Right lobe of liver (tissue), 4 donors: ENCODE measurements around the gene SPPL3.

Experiments used
- POLR2A ChIP-seq: fragments of 450-650 bp; IDR thresholded peaks from one replicate; pipeline ENCODE4 v1.6.1; 2017; ENCODE audit warnings: antibody characterized with exemption, mild to moderate bottlenecking
- TF ChIP-seq, protein P1 (sequence below), 4 donors: fragments of 200-600 bp in 3 of 4; fragments of 450-650 bp in 1 of 4; IDR thresholded peaks; one replicate each; pipeline versions ENCODE4 v1.5.1 to v1.8.0; 2016 to 2022; ENCODE audit warnings: antibody characterized with exemption in 4 of 4, mild to moderate bottlenecking in 2 of 4
- donor health status: DM: no; HTN: no; CAD: no.
- donor health status: DM: no; HTN: no; CAD: no.
- donor health status: DM: no; HTN: yes; CAD: no.

DNA sequence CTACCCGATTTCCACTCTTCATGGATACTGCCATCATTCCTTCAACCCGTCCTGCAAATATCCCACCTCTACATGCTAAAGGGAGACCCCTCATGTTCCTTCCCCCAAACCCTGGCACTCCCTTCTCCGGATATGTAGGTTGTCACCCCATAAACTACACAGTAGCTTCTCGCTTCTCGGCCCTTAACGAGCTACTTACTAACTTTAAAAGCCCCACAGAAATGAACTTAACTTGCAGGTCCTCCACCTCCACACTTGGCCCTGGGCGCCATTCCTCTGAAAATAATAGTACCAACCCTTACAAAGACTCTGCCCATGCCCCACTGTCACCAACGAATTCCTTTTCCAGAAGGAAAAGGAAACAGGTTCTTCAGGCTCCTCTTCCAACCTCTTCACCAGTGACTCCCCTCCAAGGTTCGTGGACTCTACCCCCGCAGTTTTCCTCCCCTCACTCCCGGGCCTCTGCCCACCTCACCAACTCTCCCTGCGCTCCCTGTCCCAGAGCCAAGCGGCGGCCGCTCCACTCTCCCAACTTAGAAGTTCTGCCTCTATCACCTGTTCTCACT, 1.2 kb downstream of the SPPL3 start:
- TF ChIP-seq, protein P1, sequence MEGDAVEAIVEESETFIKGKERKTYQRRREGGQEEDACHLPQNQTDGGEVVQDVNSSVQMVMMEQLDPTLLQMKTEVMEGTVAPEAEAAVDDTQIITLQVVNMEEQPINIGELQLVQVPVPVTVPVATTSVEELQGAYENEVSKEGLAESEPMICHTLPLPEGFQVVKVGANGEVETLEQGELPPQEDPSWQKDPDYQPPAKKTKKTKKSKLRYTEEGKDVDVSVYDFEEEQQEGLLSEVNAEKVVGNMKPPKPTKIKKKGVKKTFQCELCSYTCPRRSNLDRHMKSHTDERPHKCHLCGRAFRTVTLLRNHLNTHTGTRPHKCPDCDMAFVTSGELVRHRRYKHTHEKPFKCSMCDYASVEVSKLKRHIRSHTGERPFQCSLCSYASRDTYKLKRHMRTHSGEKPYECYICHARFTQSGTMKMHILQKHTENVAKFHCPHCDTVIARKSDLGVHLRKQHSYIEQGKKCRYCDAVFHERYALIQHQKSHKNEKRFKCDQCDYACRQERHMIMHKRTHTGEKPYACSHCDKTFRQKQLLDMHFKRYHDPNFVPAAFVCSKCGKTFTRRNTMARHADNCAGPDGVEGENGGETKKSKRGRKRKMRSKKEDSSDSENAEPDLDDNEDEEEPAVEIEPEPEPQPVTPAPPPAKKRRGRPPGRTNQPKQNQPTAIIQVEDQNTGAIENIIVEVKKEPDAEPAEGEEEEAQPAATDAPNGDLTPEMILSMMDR (IDR thresholded peaks at IDR 0.05), result no peak
- TF ChIP-seq POLR2A, result no peak
